Loucy (cell line): ENCODE measurements around the gene CACNA1D.

ENCODE experiments used
- H2AFZ ChIP-seq: fragments of 200-600 bp; sonication (generic); 2 replicates; pipeline ENCODE4 v1.6.0; 2016; ENCODE audit warnings: antibody characterized with exemption, mild to moderate bottlenecking, low read length, moderate library complexity
- H3F3A ChIP-seq: fragments of 200-600 bp; 2 replicates; pipeline ENCODE4 v1.6.0; 2016; ENCODE audit warnings: antibody characterized with exemption, low read depth, mild to moderate bottlenecking
- H3K27me3 ChIP-seq: fragments of 200-600 bp; sonication (generic); 2 replicates; pipeline ENCODE4 v1.6.1; 2014; ENCODE audit warnings: low read length, mild to moderate bottlenecking; ENCODE audit not compliant: insufficient read depth, poor library complexity, severe bottlenecking
- H3K36me3 ChIP-seq: fragments of 200-600 bp; sonication (generic); 2 replicates; pipeline ENCODE4 v1.6.1; 2016; ENCODE audit warnings: low read length; ENCODE audit not compliant: insufficient read depth
- H3K4me1 ChIP-seq: fragments of 200-600 bp; sonication (generic); 2 replicates; pipeline ENCODE4 v1.5.1; 2014; ENCODE audit warnings: low read length, mild to moderate bottlenecking; ENCODE audit not compliant: insufficient read depth, poor library complexity, severe bottlenecking
- H3K4me2 ChIP-seq: fragments of 200-600 bp; sonication (generic); 2 replicates; pipeline ENCODE4 v1.6.0; 2014; ENCODE audit warnings: antibody characterized with exemption, low read length, low read depth, mild to moderate bottlenecking; ENCODE audit not compliant: poor library complexity, severe bottlenecking
- H3K4me3 ChIP-seq: fragments of 200-600 bp; sonication (generic); 2 replicates; pipeline ENCODE4 v1.5.1; 2014; ENCODE audit warnings: low read length, mild to moderate bottlenecking, mixed read lengths; ENCODE audit not compliant: poor library complexity, severe bottlenecking
- H3K79me2 ChIP-seq: fragments of 200-600 bp; sonication (generic); 2 replicates; pipeline ENCODE4 v1.6.1; 2014; ENCODE audit warnings: low read length; ENCODE audit not compliant: insufficient read depth
- H3K9ac ChIP-seq: fragments of 200-600 bp; sonication (generic); 2 replicates; pipeline ENCODE4 v1.6.0; 2014; ENCODE audit warnings: mild to moderate bottlenecking, low read depth, low read length, moderate library complexity; ENCODE audit not compliant: poor library complexity, severe bottlenecking
- H3K9me2 ChIP-seq: fragments of 200-600 bp; sonication (generic); replicated peaks from 2 replicates; pipeline ENCODE4 v1.6.1; 2016; ENCODE audit warnings: low read depth, low read length, mixed read lengths
- H3K9me3 ChIP-seq: fragments of 200-600 bp; sonication (generic); 2 replicates; pipeline ENCODE4 v1.6.1; 2014; ENCODE audit warnings: mild to moderate bottlenecking, antibody characterized with exemption, low read length, low read depth; ENCODE audit not compliant: insufficient read depth
- H4K20me1 ChIP-seq: fragments of 200-600 bp; sonication (generic); 2 replicates; pipeline ENCODE4 v1.6.0; 2014; ENCODE audit warnings: antibody characterized with exemption, low read length, mild to moderate bottlenecking; ENCODE audit not compliant: insufficient read depth, poor library complexity, severe bottlenecking
- CTCF ChIP-seq: fragments of 200-600 bp; sonication (generic); conservative IDR thresholded peaks from 2 replicates; pipeline ENCODE4 v1.5.1; 2014; ENCODE audit warnings: mild to moderate bottlenecking, antibody characterized with exemption, low read length
- EZH2phosphoT487 ChIP-seq: fragments of 200-600 bp; IDR thresholded peaks from 2 replicates; pipeline ENCODE4 v1.6.1; 2018; ENCODE audit warnings: antibody characterized with exemption, mild to moderate bottlenecking, moderate library complexity, borderline replicate concordance

CACNA1D gene

GRCh38 chr3:53688066-53688465 lies 193.7 kb downstream of the CACNA1D start:
- H4K20me1 ChIP-seq, result no peaks in the 10 kb centered on the region
- no peaks in the 10 kb centered on the region for H3F3A ChIP-seq
- no peak overlapping the region for H3K4me3 ChIP-seq
- TF ChIP-seq CTCF, result no peak
- no peak for TF ChIP-seq EZH2phosphoT487
- H3K9me2 ChIP-seq, result no peaks in the 10 kb centered on the region
- H3K9ac ChIP-seq, result no peak overlapping the region
- H3K79me2 ChIP-seq, result no peaks in the 10 kb centered on the region
- H3K27me3 ChIP-seq, result peaks cover 26% of the 10 kb centered on the region
- no peaks in the 10 kb centered on the region for H3K36me3 ChIP-seq
- no peaks in the 10 kb centered on the region for H3K9me3 ChIP-seq
- H3K4me2 ChIP-seq, result no peak overlapping the region
- no peak overlapping the region for H2AFZ ChIP-seq
- H3K4me1 ChIP-seq, result no peaks in the 10 kb centered on the region

DNA sequence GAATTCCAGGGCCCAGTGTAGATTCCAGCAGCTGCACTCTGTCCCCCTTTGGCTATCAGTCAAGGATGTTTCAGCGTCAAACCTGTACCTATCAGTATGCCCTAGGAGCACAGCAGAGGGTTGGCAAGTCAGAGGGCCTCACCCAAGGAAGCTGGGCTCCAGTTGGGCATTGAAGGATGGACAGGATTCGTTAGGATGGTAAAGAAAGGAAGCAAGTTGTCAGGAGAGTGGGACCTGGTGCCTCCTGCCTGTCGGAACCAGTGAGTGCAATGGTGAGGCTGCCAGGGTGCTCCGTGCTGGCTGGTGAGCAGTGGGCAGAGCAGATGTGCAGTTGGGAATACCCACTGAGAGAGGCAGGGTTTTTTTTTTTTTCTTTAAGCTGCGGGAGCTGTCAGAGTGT lies 194.6 kb downstream of the CACNA1D start:
- H3K9me2 ChIP-seq, result no peaks in the 10 kb centered on the region

DNA sequence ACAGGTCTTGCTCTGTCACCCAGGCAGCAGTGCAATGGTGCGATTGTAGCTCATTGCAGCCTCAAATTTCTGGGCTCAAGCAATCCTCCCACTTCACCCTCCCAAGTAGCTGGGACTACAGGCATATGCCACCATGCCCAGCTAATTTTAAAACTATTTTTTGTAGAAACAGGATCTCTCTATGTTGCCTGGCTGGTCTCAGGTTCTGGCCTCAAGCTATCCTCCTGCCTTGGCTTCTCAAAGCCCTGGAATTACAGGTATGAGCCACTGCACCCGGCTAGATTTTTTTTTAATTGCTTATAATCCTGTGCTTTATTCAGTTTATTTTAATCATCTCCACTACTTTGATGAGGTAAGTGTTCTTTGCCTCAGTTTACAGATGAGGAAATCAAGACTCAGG lies 195.3 kb downstream of the CACNA1D start:
- Histone ChIP-seq H3K9ac (no peak overlapping the region), H3K79me2 (no peaks in the 10 kb centered on the region), H3F3A (no peaks in the 10 kb centered on the region), H3K9me2 (no peaks in the 10 kb centered on the region), H2AFZ (no peak overlapping the region), H3K27me3 (peaks cover 22% of the 10 kb centered on the region), H3K4me1 (no peaks in the 10 kb centered on the region), H4K20me1 (no peaks in the 10 kb centered on the region), H3K4me2 (no peak overlapping the region), H3K9me3 (no peaks in the 10 kb centered on the region), H3K4me3 (no peak overlapping the region), H3K36me3 (no peaks in the 10 kb centered on the region)
- TF ChIP-seq EZH2phosphoT487, result no peak
- TF ChIP-seq CTCF, result no peak

More for the DNA sequence above, 194.6 kb downstream of the CACNA1D start:
- Histone ChIP-seq H3K4me3 (no peak overlapping the region), H3K4me2 (no peak overlapping the region), H3F3A (no peaks in the 10 kb centered on the region), H2AFZ (no peak overlapping the region), H3K36me3 (no peaks in the 10 kb centered on the region), H3K9ac (no peak overlapping the region), H4K20me1 (no peaks in the 10 kb centered on the region), H3K4me1 (no peaks in the 10 kb centered on the region), H3K9me3 (no peaks in the 10 kb centered on the region), H3K79me2 (no peaks in the 10 kb centered on the region), H3K27me3 (peaks cover 17% of the 10 kb centered on the region)
- no peak for TF ChIP-seq EZH2phosphoT487
- TF ChIP-seq CTCF, result no peak
